HuH-7 (cell line): ENCODE measurements around the gene CDK6.
A peak's percentile ranks its signal among the peaks of the same experiment; 100 is the strongest.

ENCODE experiments used
- DNase-seq: peaks from one replicate; pipeline ENCODE4 v3.0.0; 2011; ENCODE audit warnings: low spot score

CDK6 gene

DNA sequence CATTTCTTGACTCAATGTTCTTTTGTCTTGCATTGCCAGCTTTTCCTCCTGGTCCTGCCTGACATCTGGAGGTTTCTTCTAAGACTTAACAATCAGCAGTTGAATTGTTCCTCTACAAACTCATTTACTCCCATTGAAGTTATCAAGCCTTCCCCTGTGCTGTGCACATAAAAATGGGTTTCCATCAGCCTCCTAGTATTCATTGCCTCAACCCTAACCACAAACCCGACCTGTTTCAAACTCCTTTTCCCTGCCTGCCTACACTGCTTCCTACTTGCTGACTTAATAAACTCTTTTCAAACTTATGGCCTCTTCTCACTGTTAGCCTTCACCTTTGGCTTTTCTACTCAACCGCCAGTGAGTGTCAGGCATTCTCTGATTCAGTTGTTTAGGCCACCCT, 9.4 kb upstream of the CDK6 start:
- DNase-seq, result no peak

DNA sequence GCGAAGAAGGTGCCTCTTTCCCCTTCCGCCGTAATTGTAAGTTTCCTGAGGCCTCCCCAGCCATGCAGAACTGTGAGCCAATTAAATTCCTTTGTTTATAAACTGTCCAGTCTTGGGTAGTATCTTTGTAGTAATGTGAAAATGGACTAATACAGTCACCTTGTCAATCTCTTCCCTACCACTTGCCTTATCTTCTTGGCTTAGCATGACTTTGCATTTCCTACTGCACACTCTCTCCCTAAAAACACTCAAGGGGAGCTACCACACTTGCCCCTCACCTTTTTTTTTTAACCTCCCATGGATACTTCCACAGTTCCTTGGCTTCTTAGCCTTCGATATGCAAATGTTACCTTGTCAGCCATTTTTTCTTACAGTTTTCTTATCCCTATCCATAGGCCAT, 7.4 kb upstream of the CDK6 start:
- DNase-seq, result no peak

DNA sequence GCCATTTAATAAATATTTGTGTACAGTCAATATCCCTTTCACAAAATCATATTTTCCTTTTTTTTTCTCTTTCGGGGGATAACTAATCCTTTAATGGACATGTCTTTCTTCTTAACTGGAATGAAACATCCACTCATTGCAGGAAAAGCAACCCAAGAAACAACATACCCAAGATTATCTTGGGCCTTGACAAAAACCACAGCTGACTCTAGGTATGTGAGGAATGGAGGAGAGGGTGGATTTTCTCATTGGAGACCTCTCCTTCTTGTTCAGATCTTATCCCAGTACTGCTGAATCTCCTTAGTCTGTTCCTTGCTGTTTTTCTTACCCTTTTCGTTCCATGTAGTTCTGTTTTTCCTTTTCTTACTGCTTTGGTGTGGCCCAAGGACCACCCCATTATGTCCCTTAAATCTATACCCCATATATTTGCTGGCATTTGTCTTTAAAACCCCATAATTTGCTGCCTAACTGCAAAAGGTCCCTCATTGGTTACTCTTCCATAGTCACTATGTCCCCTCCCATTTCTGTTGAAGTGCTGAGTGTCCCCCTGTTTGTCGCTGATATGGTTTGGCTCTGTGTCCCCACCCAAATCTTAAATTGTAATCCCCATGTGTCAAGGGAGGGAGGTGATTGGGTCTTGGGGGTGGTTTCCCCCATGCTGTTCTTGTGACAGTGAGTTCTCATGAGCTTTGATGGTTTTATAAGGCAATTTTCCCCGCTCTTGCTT, 6.8 kb upstream of the CDK6 start:
- no peak for DNase-seq

DNA sequence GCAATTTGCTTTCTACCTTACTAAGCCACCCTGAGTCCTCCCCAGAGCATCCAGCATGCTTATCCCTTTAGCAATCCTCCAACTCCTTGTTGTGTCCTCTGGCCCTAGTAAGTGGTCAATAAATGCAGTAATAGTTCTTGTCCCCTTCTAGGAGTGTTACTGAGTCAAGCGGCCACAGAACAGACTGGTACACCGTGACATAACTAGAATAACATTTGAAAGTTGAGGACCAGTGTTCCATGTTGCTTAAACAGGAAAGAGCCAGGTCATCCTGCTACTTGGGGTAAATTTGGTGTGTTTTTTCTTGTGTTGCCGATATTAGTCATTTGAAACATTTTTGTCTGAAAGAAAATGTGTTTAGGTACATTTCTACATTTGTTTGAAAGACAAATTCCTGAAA, 4.8 kb upstream of the CDK6 start:
- DNase-seq, result no peak

DNA sequence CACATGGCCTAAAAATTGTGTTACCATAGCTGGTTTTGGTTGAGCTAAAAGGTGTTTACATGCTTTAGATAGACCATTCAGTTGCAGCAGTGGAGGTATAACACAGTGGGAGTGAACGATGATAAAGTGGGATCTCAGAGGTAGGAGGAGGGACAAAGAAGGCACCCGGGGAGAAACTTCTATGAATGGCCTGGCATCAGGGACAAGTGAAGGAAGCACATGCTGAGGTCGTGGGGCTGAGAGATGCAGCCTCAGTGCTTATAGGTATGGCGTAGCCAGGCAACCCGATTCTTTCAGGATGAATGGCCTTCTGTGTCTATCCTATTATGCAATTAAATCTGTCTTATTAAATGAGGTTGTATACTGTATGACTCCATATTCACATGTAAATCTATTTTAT, 3.9 kb upstream of the CDK6 start:
- DNase-seq, result no peak

DNA sequence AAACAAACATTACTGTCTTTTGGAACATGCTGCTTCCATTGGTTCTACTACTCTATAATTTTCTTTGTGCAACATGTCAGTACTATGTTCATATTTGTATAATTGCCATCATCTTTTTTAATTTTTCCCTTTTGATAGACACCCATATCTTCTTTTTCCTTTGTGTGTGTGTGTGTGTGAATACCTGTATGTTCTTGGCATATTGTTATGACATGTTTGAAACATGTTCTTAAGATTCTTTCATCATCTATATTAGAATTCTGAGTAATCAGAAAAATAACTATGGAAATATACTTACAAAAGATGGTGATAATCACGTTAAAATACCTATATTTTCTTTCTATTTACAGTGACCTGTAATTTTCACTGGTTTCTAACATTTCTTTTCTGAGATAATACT, 3.5 kb upstream of the CDK6 start:
- no peak for DNase-seq

DNA sequence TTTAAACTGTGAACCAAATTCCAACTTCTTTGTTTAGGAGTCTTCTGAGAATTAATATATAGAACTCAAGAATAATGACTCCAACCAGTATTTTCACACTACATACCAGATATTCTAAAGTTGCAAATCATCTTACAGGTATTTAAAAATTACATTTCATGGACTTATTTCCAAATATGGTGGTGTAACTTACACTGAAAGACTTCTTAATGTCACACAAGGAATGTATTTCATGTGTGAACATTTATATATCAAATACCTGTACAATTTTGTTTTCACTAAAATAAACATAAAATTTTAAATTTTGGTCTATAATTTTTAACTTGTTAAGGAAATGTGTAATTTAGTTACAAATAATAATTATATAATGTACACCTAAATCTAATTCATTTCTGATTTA, 2.6 kb upstream of the CDK6 start:
- DNase-seq, result no peak

DNA sequence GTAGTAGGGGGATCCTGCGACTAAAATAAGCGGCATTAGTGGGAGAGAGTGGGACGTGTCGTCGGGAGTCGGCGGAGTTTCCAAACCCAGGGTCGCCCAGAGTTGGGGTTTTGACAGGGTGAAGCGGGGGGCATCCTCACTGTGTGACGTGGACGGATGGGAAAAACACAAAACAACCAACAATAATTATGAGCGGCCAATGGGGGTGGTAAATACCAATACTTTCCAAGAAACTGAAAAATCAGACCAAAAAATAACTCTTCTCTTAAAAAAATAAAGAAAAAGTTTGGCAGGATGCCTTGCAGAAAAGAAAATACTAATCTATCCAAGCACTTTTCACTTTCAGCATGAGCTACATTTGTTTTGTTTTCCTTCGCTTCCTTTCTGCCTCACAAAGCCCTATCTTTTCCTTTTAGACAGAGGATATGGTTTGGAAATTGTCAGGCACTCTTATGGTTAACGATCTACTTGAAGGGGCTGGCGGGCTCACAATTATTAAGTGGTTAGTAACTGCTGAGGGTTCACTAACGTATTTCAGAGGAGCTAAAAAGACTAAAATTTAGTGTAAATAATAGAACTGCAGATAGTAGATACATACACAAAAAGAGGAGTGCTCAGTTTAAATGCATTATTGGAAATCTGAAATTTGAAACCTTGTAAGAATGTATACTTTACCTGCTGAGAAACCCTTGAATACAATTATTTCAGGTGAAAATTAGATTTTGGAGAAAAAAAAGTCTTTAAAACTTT, 802 bp upstream of the CDK6 start:
- DNase-seq, result no peak

DNA sequence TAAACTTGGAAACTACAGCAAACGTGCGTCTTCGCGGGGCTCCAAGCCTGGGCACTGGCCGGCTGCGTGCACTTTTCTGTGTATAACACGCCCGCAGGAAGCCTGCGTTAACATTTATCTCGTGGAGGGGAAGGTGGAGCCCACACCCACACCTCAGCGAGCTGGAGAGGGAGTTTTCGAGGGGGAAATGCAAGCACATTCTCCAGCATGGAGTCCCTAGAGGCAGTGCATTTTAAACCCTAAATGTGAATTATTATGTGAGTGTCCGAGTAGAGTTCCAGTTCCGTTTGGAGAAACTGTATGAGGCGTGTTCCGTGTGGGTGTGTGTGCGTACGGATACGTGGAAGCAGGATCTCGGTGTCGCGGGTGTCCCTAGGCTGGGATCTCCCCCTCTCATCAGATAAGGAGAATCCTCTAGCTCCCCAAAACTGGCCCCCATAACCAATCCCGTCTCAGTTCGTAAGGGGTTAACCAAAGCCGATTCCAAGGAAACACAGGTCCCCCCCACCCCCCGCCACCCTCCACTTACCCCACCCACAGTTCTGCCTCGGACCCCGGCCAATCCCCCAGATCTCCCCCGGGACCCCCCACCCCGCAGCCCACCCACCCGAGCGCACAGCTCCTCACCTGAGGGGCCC, 403 bp downstream of the CDK6 start:
- DNase-seq, result peak; percentile 15

DNA sequence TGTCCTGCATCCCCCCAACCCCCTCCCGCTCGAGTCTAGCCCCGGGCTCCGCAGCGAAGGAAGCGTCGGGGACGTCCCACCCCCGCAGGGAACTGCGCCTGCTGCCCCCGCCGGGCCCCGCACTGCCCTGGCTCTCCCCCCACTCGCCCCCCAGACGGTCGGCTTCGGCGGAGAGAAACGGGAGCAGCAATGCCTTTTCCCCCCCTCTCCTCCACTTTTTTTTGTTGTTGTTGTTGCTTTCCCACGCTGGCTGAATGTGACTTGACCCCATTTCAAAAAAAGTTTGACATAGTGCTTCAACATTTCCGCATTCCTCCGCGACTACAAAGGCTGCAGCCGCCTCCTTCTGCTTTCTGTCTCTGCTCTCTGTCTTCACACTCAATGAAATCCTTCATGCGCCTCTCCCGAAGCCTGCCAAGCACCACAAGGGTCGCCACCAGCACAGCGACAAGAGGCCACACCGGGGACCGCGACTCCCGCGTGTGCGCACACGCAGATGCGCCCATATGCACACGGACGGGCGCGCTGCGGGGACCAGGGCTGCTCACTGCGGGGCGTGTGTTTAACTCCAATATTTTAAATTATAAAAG, 1.0 kb downstream of the CDK6 start:
- peak; percentile 49 for DNase-seq

DNA sequence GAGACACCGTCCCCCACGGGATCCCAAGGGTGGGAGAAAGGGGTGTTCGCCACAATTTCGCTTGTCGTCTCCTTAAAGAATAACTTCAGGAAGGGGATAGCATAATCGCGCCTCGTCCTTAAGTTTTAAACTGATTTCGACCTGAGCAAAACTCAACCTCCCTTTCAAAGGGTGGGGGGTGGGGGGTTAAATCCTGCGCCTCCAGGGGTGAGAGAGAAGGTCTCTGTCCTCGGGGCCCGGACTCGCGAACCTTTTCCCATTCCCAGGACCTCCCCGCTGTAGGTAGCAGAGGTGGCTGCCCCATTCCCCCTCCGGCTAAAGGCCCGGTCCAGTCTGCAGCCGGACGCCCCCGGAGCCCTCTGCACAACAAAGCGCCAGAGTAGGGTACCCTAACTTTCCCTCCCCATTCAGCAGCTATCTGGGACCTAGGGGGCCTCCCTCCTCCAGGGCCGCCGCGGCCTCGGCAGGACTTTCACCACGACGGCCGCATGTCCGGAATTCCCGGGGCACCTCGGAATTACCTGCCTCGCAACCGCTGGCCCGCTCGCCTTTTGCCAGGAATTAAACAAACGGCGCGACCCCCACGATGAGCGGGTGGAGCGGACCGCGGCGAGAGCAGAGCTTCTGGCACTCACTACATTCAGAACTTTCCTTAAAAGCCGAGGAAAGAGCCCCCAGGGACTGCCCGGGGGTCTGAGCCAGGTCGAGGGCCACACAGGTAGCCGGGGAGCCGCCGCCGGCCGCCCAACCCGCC, 1.7 kb downstream of the CDK6 start:
- peak; percentile 34 for DNase-seq

DNA sequence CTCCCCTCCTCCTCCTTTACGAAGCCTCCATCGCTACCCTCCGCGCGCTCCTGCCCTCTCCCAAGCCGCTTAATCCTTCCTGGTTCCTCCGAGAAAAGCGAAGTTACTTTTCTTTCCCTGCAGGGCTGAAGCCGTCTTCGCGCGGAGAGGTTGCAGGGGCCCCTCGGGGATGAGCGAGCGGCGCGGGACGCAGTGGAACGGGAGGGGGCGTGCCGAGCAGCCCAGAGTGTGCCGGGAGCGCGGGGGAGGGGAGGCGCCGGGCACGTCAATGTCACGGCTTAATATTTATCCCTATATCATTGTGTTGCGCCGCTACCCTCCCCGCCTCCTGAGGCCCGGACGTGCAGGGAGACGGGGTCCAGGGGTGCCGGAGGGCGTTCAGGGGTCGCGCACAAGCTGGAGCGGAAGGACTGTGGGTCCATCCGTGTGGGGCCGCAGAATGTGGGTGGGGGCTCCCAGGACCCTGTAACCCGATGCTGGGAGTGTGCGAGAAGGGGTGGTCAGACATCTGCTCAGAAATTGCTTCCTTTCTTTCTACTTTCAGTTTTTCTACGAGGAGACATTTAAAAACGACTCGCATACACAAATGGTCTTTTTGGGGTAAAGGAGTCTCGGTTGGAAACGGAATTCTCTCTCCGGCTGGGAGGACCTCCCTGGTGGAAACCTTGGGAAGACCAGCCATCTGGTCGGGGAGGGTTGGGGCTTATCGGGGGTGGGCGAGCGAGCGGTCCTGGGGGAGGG, 2.4 kb downstream of the CDK6 start:
- peak; percentile 70 for DNase-seq

DNA sequence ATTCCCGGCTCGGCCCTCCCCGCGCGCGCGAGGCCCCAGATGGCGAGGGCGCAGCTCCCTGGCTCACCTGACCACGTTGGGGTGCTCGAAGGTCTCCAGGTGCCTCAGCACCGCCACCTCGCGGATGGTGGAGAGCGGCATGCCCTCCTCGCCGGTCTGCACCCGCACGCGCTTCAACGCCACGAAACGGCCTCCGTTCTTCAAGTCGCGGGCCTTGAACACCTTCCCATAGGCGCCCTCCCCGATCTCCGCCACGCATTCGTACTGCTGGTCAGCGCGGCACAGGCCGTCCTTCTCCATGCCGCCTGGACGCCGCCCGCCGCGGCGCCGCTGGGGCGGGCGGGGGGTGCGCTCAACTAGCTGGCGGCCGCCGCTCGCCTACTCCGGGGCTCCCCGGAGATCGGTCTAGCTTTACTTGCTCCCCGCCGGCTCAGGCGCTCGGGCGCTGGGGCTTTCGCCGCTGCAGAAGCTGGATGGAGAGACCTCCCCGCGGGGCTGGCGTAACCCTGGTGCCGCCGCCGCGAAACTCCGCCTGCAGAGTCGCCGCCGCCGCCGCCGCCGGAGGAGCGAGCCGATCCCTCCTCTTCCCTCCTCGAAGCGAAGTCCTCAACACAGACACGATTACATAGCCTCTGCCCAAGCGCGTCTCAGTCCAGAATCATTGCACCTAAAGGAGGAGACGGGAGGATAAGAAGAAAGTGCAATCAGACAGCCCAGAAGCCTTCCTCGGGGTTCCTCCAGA, 3.2 kb downstream of the CDK6 start:
- peak; percentile 79 for DNase-seq

DNA sequence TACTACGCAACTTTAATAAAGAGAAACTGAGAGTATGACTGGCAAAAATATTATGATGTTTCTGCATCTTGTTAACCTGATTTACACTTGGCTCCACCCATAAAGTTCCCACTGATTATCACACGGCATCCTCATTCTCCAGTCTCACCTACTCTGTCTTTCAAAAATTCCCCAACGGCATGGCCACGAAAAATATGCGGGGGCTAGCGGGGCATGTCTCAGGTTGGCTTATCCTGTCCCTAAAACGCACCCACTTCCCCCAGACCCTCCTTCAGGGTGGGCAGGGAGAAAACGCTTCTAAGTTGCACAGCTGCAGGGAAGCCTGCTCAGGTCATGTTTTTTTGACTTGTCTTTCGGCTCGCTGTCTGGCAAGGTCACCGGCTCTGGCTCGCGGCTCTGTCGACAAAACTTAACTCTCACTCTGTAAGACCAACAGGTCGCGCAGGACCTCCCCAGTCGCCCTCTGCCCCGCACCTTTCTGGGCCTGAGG, 3.8 kb downstream of the CDK6 start:
- DNase-seq, result no peak

DNA sequence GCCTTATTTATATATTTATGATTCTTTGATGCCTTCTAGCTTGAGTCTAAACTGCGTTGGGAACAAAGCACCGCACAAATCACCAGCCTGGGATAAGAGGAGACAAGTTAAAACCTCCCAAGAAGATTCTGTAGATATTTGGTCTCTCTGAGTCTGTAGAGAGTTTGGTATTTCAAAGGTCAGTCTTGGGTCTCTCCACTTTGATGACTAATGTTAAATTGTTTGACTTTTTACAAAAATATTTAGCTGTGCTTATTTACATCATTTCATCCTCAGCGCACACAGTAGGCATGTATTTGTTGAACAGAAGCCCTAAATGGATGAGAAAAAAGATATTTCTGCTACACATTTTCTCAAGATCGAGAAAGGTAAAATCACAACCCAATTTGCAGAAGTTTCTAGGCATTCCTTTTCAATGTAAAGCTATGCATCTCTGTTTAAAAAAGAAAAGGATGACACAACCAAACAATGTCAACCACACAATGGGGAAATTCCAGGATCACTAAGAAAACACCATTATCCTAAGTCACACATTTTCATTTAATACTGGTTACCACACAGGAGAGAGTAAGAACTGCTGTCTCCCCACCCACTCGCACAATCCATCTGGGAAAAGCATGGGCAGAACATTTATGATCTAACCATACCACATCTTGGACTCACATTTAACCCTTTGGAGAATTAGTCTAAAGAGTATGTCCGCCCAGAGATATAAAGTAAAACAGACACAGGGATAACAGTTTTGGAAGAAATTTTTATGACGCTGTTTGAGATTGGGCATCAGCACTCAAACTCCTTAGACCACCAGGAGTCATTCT, 4.4 kb downstream of the CDK6 start:
- no peak for DNase-seq

DNA sequence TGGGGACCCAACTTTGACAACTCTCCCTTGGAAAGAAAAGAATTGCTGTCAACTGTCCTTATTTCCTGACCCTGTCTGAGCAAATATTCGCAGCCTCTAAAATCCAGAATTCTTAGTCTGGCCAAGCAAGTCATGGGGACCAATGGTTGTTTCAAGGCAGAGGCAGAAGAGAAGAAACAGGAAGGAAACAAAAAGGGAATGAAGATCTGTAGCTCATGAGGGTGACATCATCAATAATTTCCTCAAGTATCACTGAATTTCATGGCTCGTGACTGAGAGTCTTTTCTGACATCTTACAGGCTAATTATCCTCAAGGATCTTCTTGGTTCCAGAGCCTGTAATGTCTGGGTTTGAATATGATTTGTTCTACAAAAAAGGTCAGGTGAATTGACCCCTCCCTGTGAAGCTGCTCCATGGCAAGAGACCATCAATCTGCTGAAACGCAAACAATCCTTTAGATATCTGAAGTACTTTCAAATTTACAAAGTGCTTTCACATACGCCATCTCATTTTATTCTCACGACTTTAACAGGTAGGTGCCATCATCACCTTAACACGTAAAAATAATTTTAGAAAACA, 5.8 kb downstream of the CDK6 start:
- no peak for DNase-seq

DNA sequence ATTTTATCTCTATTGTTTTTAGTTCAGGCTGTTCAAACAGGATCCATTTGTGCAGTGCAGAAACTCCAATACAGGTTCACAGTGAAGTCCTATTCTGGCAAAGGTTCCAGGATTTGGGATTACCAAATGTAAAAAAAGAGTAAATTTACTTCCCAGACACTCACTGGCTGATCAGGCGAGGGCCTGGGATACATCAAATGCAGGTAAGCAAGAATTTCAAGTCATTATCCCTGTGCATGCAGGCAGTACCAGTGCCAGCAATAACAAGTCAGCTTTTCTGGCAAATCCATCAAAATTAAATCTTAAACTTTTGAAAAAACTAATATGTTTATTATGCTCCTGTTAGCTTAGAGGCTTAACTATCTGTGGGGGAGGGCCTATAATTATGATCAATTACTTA, 6.3 kb downstream of the CDK6 start:
- no peak for DNase-seq

DNA sequence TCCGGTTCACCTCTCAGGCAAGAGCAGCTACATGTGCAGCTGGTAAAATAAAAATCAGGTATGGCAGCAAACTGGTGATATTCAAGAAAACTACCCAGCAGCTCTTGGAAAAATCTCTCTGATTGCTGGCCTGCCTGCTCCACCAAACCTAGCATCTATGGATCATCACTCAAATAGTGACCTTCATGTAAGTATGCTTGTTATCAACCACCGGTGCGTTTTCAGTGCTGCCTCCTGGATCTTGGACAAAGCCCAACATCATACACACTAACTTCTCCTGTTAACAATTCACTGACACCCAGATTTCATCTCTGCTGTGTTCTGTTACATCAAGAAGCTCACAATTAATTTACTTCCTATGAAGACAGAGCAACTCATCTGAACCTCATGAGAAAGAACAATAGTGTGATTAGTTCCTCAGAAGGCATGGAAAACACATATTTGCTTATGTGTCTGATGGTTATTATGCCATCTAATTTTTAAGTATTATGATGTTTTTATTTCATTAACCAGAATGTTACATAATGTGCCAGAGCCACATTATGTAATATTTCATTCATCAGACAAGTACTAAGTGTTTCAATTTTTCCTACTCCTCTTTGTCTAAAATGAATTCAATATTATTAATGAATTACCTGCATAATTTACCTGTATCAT, 8.8 kb downstream of the CDK6 start:
- DNase-seq, result no peak
